Measurements from ENCODE around the gene OR8J1. TPM values are rescaled to one million over a fixed set of nuclear protein-coding genes. Genes with fewer than 3 reads are reported as not detected.

OR8J1 gene
- polyA plus RNA-seq, 1 of the 3 experiments (the other 2 are of a cell fraction) = not detected

DNA sequence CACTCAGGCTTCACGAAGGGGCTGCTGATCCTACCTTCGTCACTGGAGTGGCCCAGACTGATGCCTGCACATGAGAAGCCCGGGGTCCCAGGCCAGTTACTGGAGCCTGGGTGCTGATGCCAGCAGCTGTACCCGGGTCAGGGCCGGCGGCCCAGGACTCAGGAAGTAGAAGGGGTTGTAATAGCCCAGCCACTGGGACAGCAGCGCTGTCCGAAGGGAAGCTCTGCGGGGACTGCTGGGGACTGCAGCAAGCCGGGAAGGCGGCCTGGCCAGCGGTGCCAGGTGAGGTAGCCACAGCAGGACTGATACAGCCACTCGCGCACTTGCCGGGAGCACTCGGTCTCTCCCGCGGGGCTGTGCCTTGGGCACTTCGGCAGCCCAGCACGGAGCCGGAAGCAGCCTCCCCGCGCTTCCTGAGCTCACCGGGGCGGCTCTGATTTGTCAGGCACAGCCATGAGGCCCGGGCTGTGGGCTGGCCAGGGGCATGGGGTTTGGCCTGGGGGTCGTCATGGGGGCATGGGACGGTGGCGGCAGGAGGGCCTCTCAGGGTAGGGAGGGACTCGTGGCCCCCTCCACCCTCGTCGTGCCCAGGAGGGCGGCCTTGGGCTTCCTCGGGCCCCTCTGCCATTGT lies 22.1 kb upstream of the OR8J1 start:
- WGBS (ENCODE audit: low lambda C conversion rate) = 14% methylated on average over 7 of the region's 34 CpGs
- Histone ChIP-seq H4K20me1 (ENCODE audit: insufficient read depth) (no peaks in the 10 kb centered on the region), H3K9ac (no peak overlapping the region), H3K4me1 (ENCODE audit: control insufficient read depth in 1 of 2, insufficient read depth in 2 of 2, low read depth in 1 of 2, low read length in 1 of 2) (no peaks in the 10 kb centered on the region), H3K36me3 (replicated peaks in 1 of 2; ENCODE audit: control insufficient read depth in 1 of 2, insufficient read depth in 2 of 2, low read length in 1 of 2) (no peaks in the 10 kb centered on the region), H3K4me2 (peak overlapping the region; percentile 75), H2AFZ (ENCODE audit: low read depth) (peak overlapping the region; percentile 78), H3K79me2 (ENCODE audit: insufficient read depth) (no peaks in the 10 kb centered on the region), H3K27me3 (ENCODE audit: insufficient read depth) (no peaks in the 10 kb centered on the region), H3K4me3 (ENCODE audit: low read depth in 2 of 2, low read length in 1 of 2) (peak overlapping the region; percentile 37 to 52), H3K9me2 (no peaks in the 10 kb centered on the region), H3K9me3 (no peaks in the 10 kb centered on the region), H3F3A (replicated peaks; ENCODE audit: insufficient read depth) (no peaks in the 10 kb centered on the region), H3K27ac (ENCODE audit: low read depth in 2 of 2, low read length in 1 of 2) (no peak overlapping the region)
- ChIA-PET CTCF (no interaction called here), POLR2A (no interaction called here)
- TF ChIP-seq TAF1 (IDR thresholded peaks at IDR 0.05; ENCODE audit: borderline replicate concordance, low read depth, low read length) (no peak), REST (IDR thresholded peaks at IDR 0.05; ENCODE audit: low read depth, low read length) (no peak), JUND (IDR thresholded peaks at IDR 0.05) (no peak), GABPA (IDR thresholded peaks at IDR 0.05; ENCODE audit: low read depth) (peak; percentile 56), RCOR1 (IDR thresholded peaks at IDR 0.05; ENCODE audit: low read length) (no peak), CHD2 (IDR thresholded peaks at IDR 0.05; ENCODE audit: low read length, partially characterized antibody) (no peak)
- TF ChIP-seq, protein P1, sequence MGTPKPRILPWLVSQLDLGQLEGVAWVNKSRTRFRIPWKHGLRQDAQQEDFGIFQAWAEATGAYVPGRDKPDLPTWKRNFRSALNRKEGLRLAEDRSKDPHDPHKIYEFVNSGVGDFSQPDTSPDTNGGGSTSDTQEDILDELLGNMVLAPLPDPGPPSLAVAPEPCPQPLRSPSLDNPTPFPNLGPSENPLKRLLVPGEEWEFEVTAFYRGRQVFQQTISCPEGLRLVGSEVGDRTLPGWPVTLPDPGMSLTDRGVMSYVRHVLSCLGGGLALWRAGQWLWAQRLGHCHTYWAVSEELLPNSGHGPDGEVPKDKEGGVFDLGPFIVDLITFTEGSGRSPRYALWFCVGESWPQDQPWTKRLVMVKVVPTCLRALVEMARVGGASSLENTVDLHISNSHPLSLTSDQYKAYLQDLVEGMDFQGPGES (IDR thresholded peaks at IDR 0.05; ENCODE audit: low read depth, low read length) = no peak
- peak; percentile 45 for DNase-seq

DNA sequence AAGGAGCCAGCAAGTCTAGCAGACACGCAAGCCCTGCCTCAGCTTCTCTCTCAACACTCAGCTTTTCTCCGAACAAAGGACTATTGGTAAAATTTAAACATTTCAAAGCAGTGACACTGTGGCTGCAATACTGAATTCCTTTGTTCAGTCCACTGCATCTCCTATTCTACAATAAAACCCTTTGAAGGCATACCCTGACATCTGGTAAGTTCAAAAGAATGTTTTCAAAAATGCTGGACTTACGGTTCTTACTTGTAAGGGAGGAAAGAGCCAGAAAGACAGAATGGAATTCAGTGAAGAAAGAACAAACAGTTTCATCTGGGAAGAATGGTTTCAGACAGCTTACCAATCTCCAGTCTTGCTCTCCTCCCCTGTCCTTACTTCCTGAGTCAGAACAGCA lies 20.9 kb upstream of the OR8J1 start:
- H3K27me3 ChIP-seq (ENCODE audit: insufficient read depth) = no peaks in the 10 kb centered on the region
- no peak overlapping the region for H3K4me3 ChIP-seq (ENCODE audit: low read depth in 2 of 2, low read length in 1 of 2)
- no peaks in the 10 kb centered on the region for H3F3A ChIP-seq (replicated peaks; ENCODE audit: insufficient read depth)
- TF ChIP-seq, protein P2, sequence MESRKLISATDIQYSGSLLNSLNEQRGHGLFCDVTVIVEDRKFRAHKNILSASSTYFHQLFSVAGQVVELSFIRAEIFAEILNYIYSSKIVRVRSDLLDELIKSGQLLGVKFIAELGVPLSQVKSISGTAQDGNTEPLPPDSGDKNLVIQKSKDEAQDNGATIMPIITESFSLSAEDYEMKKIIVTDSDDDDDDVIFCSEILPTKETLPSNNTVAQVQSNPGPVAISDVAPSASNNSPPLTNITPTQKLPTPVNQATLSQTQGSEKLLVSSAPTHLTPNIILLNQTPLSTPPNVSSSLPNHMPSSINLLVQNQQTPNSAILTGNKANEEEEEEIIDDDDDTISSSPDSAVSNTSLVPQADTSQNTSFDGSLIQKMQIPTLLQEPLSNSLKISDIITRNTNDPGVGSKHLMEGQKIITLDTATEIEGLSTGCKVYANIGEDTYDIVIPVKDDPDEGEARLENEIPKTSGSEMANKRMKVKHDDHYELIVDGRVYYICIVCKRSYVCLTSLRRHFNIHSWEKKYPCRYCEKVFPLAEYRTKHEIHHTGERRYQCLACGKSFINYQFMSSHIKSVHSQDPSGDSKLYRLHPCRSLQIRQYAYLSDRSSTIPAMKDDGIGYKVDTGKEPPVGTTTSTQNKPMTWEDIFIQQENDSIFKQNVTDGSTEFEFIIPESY (IDR thresholded peaks at IDR 0.05; ENCODE audit: borderline replicate concordance, low read depth) = no peak
- TF ChIP-seq FOXM1 (IDR thresholded peaks at IDR 0.05; ENCODE audit: low read depth) = no peak
- TF ChIP-seq EP300 (IDR thresholded peaks at IDR 0.05; ENCODE audit: borderline replicate concordance in 1 of 2, low read depth in 1 of 2, low read length in 1 of 2) = no peak
- no peak for TF ChIP-seq TAF1 (IDR thresholded peaks at IDR 0.05; ENCODE audit: borderline replicate concordance, low read depth, low read length)
- no peak for TF ChIP-seq JUND (IDR thresholded peaks at IDR 0.05)
- TF ChIP-seq, protein P3, sequence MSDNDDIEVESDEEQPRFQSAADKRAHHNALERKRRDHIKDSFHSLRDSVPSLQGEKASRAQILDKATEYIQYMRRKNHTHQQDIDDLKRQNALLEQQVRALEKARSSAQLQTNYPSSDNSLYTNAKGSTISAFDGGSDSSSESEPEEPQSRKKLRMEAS (IDR thresholded peaks at IDR 0.05; ENCODE audit: low read depth) = no peak
- TF ChIP-seq, protein P4, sequence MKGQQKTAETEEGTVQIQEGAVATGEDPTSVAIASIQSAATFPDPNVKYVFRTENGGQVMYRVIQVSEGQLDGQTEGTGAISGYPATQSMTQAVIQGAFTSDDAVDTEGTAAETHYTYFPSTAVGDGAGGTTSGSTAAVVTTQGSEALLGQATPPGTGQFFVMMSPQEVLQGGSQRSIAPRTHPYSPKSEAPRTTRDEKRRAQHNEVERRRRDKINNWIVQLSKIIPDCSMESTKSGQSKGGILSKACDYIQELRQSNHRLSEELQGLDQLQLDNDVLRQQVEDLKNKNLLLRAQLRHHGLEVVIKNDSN (IDR thresholded peaks at IDR 0.05; ENCODE audit: borderline replicate concordance, low read depth) = no peak
- ChIA-PET CTCF (no interaction called here), POLR2A (no interaction called here)
- H3K4me2 ChIP-seq = no peak overlapping the region
- no peaks in the 10 kb centered on the region for H3K36me3 ChIP-seq (replicated peaks in 1 of 2; ENCODE audit: control insufficient read depth in 1 of 2, insufficient read depth in 2 of 2, low read length in 1 of 2)
- DNase-seq = no peak
- H2AFZ ChIP-seq (ENCODE audit: low read depth) = no peak overlapping the region
- H3K9ac ChIP-seq = no peak overlapping the region
- H3K9me3 ChIP-seq = no peaks in the 10 kb centered on the region
- H3K4me1 ChIP-seq (ENCODE audit: control insufficient read depth in 1 of 2, insufficient read depth in 2 of 2, low read depth in 1 of 2, low read length in 1 of 2) = no peaks in the 10 kb centered on the region
- no peak overlapping the region for H3K27ac ChIP-seq (ENCODE audit: low read depth in 2 of 2, low read length in 1 of 2)
- H3K79me2 ChIP-seq (ENCODE audit: insufficient read depth) = no peaks in the 10 kb centered on the region
- H3K9me2 ChIP-seq = no peaks in the 10 kb centered on the region
- 35% methylated on average over 3 of the region's 3 CpGs for WGBS (ENCODE audit: low lambda C conversion rate)
- no peaks in the 10 kb centered on the region for H4K20me1 ChIP-seq (ENCODE audit: insufficient read depth)

Data from SK-N-SH (cell line).